MG63 (cell line): ENCODE data around the gene DMPK. TPM values are rescaled to one million over a fixed set of nuclear protein-coding genes. Genes with fewer than 3 reads are reported as not detected.
A peak's percentile ranks its signal among the peaks of the same experiment; 100 is the strongest.
"Not testable (repeated sequence)": the region's sequence is repeated elsewhere in the genome, so short reads cannot be mapped to it uniquely, and the experiment has no call there.

Experiments used
- DNase-seq: peaks from one replicate; pipeline ENCODE4 v3.0.0-alpha.2; 2020
- H3K27me3 ChIP-seq: fragments of 250-450 bp; sonication (Bioruptor Pico); 2 replicates; pipeline ENCODE4 v1.5.1; 2020; ENCODE audit warnings: mild to moderate bottlenecking, moderate library complexity
- H3K36me3 ChIP-seq: fragments of 250-450 bp; sonication (Bioruptor Pico); 2 replicates; pipeline ENCODE4 v1.5.1; 2020; ENCODE audit warnings: mild to moderate bottlenecking, moderate library complexity
- H3K4me3 ChIP-seq: fragments of 250-450 bp; sonication (Bioruptor Pico); 2 replicates; pipeline ENCODE4 v1.5.1; 2020; ENCODE audit warnings: mild to moderate bottlenecking, moderate library complexity
- H3K9me3 ChIP-seq: fragments of 250-450 bp; sonication (Bioruptor Pico); 2 replicates; pipeline ENCODE4 v1.5.1; 2020; ENCODE audit warnings: mild to moderate bottlenecking, moderate library complexity
- total RNA-seq: library from RNA; depleted of rRNA; stranded (reverse); fragments of >200 nt; shearing (Covaris generic); gene quantifications from 2 replicates; pipeline ENCODE4 v1.2.3, GENCODE V29; 2014; ENCODE audit warnings: low replicate concordance; rRNA removed

Gene DMPK
- total RNA-seq, 1 experiment from 2014 or later: 7.0 TPM

- no peak overlapping the region for H3K4me3 ChIP-seq
- H3K27me3 ChIP-seq: no peaks in the 10 kb centered on the region
- no peaks in the 10 kb centered on the region for H3K9me3 ChIP-seq
- no peaks in the 10 kb centered on the region for H3K36me3 ChIP-seq
- DNase-seq: no peak
Measured at GRCh38 chr19:45746866-45747265, 35.4 kb downstream of the DMPK start.

GRCh38 chr19:45745606-45746005 lies 36.7 kb downstream of the DMPK start:
- Histone ChIP-seq H3K27me3 (no peaks in the 10 kb centered on the region), H3K9me3 (no peaks in the 10 kb centered on the region), H3K4me3 (no peak overlapping the region), H3K36me3 (no peaks in the 10 kb centered on the region)
- no peak for DNase-seq

- H3K27me3 ChIP-seq: no peaks in the 10 kb centered on the region
- H3K36me3 ChIP-seq: no peaks in the 10 kb centered on the region
- no peaks in the 10 kb centered on the region for H3K9me3 ChIP-seq
- DNase-seq: no peak
- no peak overlapping the region for H3K4me3 ChIP-seq
Measured at GRCh38 chr19:45742969-45743368, 39.3 kb downstream of the DMPK start.

- H3K4me3 ChIP-seq: no peak overlapping the region
- DNase-seq: no peak
- no peaks in the 10 kb centered on the region for H3K9me3 ChIP-seq
- H3K36me3 ChIP-seq: no peaks in the 10 kb centered on the region
- H3K27me3 ChIP-seq: no peaks in the 10 kb centered on the region
Measured at GRCh38 chr19:45739498-45740439, 42.5 kb downstream of the DMPK start.

- no peaks in the 10 kb centered on the region for H3K27me3 ChIP-seq
- H3K4me3 ChIP-seq: no peak within 1 kb of the TSS
- no peaks in the 10 kb centered on the region for H3K9me3 ChIP-seq
- H3K36me3 ChIP-seq: peaks cover 4% of the 10 kb centered on the region; the same call in 1 of the 2 replicates
- DNase-seq: no peak
Measured at GRCh38 chr19:45733160-45733810, 49.0 kb downstream of the DMPK start, which contains the start of gene MEIOSIN. MEIOSIN (plus strand) TSS chr19:45733439; CDS start chr19:45735377, 1,938 bp downstream.

GRCh38 chr19:45730368-45731288 lies 51.7 kb downstream of the DMPK start, which contains the start of gene FBXO46:
FBXO46 (minus strand) TSS chr19:45730896; CDS start chr19:45713495, 17,401 bp downstream.
- Histone ChIP-seq H3K9me3 (no peaks in the 10 kb centered on the region), H3K36me3 (peaks cover 7% of the 10 kb centered on the region), H3K27me3 (no peaks in the 10 kb centered on the region), H3K4me3 (peak within 1 kb of the TSS; percentile 82)
- peak; percentile 99 for DNase-seq

GRCh38 chr19:45729800-45730290 lies 52.4 kb downstream of the DMPK start:
- Histone ChIP-seq H3K4me3 (peak overlapping the region; percentile 82), H3K27me3 (no peaks in the 10 kb centered on the region), H3K9me3 (no peaks in the 10 kb centered on the region), H3K36me3 (peaks cover 8% of the 10 kb centered on the region)
- DNase-seq: no peak

GRCh38 chr19:45728683-45729082 lies 53.6 kb downstream of the DMPK start:
- DNase-seq: not testable (repeated sequence)

GRCh38 chr19:45720065-45720464 lies 62.2 kb downstream of the DMPK start:
- peaks cover 44% of the 10 kb centered on the region for H3K36me3 ChIP-seq
- not testable (repeated sequence) for H3K27me3 ChIP-seq, H3K9me3 ChIP-seq, DNase-seq, H3K4me3 ChIP-seq

More at GRCh38 chr19:45728683-45729082, 53.6 kb downstream of the DMPK start:
- H3K36me3 ChIP-seq: peaks cover 13% of the 10 kb centered on the region
- H3K27me3 ChIP-seq, H3K4me3 ChIP-seq, H3K9me3 ChIP-seq: not testable (repeated sequence)

Other genes with a start within 250 kb of the DMPK start
- 21.2 and 28.7 TPM in 2 replicates for gene OPA3, start 197.7 kb downstream of the DMPK start, total RNA-seq
- gene GPR4, start 180.3 kb downstream of the DMPK start, total RNA-seq: not detected in 2 replicates
- gene EML2, start 143.1 kb downstream of the DMPK start, total RNA-seq: 10.9 and 22.0 TPM in 2 replicates
- gene GIPR, start 114.3 kb downstream of the DMPK start, total RNA-seq: not detected in 2 replicates
- gene SNRPD2, start 90.5 kb downstream of the DMPK start, total RNA-seq: 488 and 700 TPM in 2 replicates
- 19.7 and 37.9 TPM in 2 replicates for gene QPCTL, start 89.8 kb downstream of the DMPK start, total RNA-seq
- gene FBXO46, start 51.6 kb downstream of the DMPK start, total RNA-seq: 4.3 and 12.3 TPM in 2 replicates
- gene MEIOSIN, start 49.1 kb downstream of the DMPK start, total RNA-seq: 0.99 TPM in 1 of 2 replicates, not detected in the other
- gene SIX5, start 13.2 kb downstream of the DMPK start, total RNA-seq: 11.4 and 18.6 TPM in 2 replicates
- 30.4 and 48.0 TPM in 2 replicates for gene DMWD, start 10.4 kb upstream of the DMPK start, total RNA-seq
- not detected in 2 replicates for gene RSPH6A, start 32.8 kb upstream of the DMPK start, total RNA-seq
- gene SYMPK, start 80.7 kb upstream of the DMPK start, total RNA-seq: 59.4 and 70.7 TPM in 2 replicates
- gene FOXA3, start 81.8 kb upstream of the DMPK start, total RNA-seq: not detected in 2 replicates
- gene IRF2BP1, start 103.7 kb upstream of the DMPK start, total RNA-seq: 48.6 and 73.7 TPM in 2 replicates
- gene MYPOP, start 120.1 kb upstream of the DMPK start, total RNA-seq: 0.20 and 0.79 TPM in 2 replicates
- gene NANOS2, start 132.3 kb upstream of the DMPK start, total RNA-seq: not detected in 2 replicates
- not detected in 2 replicates for gene NOVA2, start 191.4 kb upstream of the DMPK start, total RNA-seq
- 10.5 and 25.5 TPM in 2 replicates for gene CCDC61, start 213.0 kb upstream of the DMPK start, total RNA-seq
- not detected in 2 replicates for gene PGLYRP1, start 240.6 kb upstream of the DMPK start, total RNA-seq